CD4-positive, alpha-beta T cell treated with Interleukin-6 for 4 hours (primary cell): Measurements from ENCODE around the gene TOB1.

Source experiments
- DNase-seq: peaks from one replicate; pipeline ENCODE4 v3.0.0-alpha.2; 2020; ENCODE audit warnings: mixed read lengths

TOB1 gene, protein sequence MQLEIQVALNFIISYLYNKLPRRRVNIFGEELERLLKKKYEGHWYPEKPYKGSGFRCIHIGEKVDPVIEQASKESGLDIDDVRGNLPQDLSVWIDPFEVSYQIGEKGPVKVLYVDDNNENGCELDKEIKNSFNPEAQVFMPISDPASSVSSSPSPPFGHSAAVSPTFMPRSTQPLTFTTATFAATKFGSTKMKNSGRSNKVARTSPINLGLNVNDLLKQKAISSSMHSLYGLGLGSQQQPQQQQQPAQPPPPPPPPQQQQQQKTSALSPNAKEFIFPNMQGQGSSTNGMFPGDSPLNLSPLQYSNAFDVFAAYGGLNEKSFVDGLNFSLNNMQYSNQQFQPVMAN

DNA sequence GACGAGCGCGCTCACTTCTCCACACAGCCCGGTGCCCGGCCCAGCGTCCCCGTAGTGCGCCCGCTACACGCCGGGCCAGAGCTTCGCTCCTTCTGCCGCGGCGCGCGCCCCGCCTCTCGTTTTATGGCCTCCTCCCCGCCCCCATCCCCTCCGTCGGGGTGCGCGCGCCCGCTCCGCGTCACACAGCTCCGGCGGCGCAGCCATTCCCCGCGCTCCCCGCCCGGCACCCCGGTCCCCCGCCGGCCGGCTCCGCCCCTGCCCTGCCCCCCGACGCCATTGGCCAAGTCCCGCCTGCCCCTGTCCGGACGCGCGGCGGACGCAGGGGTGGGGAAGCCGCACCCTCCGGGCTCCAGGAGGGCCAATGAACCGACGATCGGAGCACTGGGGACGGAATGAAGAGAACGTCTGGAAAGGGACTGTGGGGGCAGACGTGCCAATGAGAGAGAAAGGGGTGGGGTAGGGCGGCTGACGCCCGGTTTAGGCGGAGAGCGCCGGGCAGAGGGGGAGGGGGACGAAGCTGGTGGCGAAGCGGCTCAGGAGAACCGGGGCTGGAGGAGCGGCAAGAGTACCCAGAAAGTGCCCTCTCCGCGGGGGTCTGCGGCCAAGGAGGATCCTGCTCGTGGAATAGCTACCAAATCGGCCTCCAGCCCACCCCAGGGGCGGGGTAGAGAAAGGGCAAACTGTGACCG is at the start of gene TOB1:
TOB1 (minus strand) TSS at position 94 of the 689 bp plus-strand sequence. CDS start 2,337 bp downstream, outside the sequence.
- peak; percentile 97 for DNase-seq

DNA sequence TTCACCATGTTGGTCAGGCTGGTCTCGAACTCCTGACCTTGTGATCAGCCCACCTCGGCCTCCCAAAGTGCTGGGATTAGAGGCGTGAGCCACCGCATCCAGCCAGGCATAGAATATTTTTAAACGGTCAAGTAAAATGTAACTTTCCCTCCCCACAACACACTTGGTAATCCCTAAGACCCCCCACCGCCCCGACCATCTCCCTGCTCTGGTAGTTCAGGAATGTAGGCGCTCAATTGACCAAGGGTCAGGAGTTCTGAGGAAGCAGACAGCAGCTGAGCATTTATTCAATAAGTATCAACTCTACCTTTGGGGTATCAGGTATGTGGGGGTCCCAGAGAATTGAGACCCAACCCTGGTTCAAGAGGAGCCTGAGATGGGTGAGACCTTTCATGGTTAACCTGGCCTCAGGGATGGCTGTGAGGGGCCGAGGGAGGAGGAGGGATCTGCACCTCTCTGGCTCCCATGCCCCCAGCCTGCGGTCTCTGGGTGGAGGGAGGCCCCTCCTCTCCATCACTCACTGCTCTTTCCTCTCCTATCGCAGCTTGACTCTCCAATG is 48.4 kb upstream of the TOB1 start:
- DNase-seq, result no peak

DNA sequence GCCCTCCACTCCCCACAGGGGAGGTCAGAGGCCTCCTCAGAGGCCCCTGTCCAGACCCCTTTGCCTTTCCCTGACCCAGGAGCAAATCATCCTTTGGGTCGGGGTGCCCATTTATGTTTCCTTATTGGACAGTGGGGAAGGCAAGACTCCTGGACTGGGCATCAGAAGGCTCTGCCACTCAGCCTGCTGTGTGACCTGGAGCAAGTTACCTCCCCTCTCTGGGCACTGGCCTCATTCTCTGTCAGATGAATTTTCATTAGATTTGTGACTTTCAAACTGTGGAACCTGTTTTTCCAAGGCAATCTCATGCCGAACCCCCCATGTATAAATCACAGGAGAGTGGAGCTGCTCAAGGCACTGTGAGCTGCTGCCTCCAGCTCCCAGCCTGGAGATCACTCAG is 47.0 kb upstream of the TOB1 start:
- no peak for DNase-seq

DNA sequence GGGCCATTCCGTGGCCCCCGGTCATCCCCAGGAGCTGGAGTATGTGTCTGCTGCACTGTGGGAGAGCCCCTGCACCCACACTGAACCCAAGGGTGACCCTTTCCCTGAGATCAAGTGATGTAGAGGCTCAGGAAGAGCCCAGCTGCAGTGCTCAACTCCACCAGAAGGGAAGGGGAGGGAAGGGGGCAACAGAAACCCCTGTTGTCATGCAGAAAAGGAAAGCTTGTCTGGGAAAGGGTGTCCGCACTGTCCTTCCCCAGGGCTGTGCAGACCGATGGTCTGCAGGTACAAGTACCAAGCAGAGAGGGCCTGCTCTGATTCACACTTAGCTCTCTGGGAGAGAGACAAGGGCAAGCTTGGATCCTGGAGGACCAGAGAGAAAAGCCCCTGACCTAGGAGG is 45.7 kb upstream of the TOB1 start:
- DNase-seq, result no peak

DNA sequence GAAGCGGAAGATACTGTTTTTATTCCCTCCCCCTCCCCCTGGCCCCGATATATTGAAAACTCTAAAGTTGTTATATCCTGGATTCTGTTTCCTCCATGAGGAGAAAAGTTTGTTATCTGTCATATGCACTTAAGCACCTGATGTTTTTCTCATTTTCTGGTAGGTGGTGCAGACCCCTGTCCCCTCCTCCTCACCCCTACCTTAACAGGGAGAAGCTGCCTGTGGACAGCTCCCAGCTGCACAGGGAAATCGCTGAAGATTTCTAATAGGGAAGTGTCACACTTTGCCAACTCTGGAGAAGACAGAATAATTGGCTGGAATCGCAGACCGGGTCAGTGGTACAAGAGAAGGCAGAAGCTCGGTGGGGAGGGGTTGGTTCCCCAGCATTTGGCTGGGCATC is 45.3 kb upstream of the TOB1 start:
- DNase-seq, result no peak

DNA sequence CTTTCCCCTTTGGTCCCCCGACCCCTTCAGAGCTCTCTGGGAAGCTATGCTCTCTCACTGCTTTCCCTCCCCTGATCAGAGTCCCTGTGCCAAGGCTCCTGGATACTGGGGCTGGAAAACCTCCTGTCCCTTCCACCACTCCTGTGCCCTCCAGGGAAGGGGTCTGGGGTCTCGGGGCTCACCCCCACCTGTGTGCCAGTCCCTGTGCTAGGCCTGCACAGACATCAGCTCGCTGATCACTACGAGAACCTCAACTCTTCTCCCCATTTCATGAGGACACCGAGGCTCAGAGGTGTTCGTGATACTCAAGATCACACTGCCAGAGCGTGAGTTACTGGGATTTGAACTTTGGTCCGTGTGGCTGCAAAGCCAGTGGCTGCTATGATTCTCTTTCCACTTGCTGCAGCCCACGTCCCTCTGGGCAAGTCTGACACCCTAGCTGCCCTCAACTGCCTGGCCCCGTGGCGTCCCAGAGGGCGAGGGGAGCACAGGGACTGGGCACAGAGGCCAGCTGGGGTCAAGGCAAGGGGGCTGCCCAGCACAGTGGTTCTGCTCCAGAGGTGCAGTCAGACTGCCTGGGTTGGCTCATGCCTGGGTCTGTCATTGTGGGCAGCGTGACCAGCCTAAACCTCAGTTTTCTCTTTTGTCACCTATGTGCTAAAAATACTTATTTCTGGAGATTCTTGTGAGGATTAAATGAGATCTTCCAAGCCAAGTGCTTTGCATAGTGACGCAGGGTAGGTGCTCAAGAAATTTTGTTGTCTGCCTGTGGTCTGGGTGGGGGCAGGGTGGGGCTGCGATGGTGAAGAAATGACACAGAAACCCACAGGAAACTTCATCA is 43.8 kb upstream of the TOB1 start:
- peak; percentile 89 for DNase-seq

DNA sequence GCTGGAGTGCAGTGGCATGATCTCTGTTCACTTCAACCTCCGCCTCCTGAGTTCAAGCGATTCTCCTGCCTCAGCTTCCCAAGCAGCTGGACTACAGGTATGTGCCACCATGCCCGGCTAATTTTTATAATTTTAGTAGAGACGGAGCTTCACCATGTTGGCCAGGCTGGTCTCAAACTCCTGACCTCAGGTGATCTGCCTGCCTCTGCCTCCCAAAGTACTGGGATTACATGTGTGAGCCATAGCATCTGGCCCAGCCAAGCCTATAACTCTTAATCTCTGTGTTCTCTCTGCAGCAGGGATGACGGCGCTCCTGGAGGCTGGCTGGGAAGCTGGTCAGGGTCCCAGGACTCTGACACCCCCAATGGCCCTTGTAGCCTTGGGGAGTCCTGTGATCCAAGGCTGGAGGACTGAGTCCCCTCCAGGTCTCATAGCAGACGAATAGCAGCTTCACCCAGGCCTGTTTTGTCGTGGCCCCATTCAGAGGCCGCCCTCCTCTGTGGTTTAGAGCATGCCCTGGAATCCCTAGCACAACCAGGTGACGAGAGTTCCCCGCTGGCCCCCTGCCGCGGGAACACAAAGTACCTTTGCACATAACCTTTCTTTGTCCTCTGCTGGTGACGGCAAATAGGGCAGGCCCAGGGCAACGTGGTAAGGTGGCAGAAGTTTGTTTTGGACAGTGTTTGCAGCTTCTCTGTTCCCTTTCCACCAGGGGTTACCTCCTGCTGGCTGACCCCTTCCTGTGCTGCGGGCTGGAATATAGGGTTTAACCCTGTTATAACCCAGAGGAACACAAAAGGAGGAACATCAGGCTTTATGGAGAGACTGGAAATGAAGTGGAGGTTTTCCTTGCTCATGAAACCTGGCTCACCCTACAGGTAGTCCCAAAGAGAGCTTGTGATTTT is 43.0 kb upstream of the TOB1 start:
- DNase-seq, result peak; percentile 65

DNA sequence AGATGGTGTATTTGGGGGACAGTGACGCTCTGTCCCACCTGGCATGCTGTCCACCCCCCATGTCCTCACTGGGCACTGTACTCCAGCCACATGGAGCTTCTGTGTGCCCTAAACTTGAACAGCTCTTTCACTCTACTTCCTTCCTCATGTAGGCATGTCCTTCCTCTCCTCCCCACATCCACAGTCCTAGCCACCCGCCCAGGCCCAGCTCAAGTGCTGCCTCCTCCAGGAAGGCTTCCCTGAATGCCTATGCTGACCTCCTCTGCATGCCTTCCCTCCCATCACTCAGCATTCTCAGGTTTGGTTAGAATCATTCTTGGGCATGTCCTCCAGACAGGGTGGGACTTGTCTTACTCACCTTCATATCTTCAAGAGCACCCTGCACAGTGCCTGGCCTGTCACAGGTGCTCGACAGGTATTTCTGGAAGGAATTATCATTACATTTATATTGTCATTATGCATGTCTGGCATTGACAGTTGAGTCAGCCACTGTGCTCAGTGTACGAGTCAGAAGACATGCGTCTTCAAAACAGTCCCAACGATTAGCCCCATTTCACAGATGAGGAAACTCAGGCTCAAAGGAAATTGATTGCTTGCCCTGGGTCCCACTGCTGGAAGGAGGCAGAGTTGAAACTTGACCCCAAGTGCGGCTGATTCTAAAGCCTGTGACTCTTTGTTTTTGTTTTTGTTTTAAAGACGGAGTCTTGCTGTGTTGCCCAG is 42.1 kb upstream of the TOB1 start:
- no peak for DNase-seq

DNA sequence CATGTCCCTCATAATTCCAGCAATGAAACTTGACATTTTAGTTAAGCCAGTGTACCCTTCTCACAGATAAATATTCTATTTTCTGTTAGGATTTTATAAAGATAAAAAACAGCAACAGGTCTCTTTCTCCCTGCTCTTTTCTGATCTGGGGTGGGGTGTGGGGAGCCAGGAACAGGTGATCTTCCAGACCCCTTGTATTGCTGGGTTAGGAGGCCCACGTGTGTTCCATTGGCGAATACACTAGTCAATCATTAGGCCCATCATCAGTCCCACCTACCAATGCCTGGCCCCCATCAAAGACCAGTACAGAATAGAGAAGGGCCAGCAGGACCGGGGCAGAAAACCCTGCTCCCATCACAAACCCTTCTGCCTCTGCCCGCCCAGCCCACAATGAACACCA is 40.3 kb upstream of the TOB1 start:
- no peak for DNase-seq

DNA sequence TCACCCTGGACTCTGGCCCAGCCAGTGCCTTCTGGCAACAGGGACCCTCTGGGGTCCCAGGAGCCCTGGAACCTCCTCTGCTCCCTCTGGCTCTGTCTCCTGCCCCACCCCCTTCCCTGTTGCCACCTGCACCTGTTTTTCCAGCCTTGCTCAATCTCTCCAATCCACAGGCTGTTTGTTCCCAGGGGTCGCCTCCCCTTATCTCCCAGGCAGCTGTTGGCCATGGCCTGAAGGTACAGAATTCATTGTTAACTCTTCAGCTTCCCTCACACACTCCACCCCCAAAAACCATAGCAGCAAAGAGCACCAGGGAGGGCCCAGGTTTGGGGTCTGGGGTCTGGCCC is 39.3 kb upstream of the TOB1 start:
- no peak for DNase-seq

DNA sequence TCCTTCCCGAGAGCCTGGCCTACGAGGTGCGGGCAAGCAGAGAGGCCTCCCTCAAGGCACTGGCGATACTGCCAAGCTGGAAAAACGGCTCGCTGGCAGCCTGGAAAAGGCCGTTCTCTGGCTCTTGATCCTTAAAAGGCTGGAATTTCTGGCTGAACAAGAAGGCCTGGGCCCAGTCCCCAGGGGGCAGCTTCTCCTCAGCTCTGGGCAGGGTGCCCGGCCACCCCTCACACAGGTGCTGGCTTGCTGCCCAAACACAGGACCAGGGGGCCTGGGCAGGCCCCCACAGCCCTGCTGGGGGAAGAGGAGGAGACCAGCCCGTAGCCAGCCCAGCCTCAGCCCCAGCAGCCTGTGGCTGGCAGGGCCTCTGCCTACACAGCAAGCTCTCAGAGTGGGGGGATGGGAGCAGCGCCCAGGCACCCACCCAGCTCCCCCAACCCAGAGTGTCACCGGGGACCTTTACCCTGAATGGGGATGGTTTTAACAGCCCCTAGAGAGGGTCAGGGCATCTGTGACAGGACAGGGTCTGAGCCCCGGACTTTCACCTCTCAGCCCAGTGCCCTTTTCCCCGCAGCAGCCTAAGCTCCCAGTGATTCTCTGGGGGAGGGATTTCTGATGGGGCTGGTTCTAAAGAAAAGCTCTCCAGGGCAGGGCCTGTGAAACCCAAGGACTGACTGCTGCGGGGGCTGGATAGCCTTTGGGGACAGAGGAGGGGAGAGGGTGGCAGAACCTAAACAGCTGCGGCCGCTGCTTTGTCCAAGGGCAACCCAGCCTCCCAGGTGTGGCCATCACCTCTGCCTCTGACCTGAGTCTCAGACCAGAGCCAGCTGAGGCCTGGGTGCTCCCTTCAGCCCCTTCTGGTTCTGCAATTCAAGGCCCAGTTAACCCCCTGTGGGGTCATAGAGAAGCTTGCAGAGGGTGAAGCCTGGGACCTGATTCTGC is 38.6 kb upstream of the TOB1 start:
- DNase-seq, result no peak

DNA sequence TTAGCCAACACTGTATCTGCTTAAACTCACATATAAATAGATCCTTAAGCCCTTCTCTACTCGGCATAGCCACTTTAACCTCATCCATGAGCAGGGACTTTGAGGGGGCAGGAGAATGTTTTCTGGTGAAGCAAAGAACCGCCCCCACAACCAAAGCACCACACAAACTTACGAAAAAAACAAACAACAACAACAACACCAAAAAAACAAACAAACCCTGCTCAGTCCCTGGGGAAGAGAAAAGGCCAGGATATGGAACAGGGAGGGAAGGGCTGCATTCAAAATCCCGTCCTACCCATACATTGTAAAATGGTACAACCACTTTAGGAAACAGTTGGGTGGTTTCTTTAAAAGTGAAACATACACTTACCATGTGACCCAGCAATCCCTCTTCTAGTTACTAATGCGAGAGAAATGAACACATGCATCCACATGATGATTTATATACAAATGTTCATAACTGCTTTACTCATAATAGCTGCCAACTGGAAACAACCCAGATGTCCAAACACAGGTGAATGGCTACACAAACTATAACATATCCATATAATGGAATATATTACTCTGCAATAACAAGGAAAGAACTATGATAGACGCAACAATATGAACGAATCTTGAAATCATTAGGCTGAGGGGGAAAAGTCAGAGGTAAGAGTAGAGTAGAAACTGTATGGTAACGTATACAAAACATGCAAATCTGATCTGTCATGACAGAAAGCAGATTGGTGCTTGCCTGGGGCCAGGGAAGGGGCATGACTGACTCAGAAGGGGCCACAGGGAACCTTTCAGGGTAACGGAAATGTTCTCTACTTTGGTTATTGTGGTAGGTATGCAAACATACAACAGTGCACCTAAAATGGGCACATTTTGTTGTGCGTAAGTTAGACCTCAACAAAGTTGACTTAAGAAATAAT is 37.7 kb upstream of the TOB1 start:
- peak; percentile 48 for DNase-seq

DNA sequence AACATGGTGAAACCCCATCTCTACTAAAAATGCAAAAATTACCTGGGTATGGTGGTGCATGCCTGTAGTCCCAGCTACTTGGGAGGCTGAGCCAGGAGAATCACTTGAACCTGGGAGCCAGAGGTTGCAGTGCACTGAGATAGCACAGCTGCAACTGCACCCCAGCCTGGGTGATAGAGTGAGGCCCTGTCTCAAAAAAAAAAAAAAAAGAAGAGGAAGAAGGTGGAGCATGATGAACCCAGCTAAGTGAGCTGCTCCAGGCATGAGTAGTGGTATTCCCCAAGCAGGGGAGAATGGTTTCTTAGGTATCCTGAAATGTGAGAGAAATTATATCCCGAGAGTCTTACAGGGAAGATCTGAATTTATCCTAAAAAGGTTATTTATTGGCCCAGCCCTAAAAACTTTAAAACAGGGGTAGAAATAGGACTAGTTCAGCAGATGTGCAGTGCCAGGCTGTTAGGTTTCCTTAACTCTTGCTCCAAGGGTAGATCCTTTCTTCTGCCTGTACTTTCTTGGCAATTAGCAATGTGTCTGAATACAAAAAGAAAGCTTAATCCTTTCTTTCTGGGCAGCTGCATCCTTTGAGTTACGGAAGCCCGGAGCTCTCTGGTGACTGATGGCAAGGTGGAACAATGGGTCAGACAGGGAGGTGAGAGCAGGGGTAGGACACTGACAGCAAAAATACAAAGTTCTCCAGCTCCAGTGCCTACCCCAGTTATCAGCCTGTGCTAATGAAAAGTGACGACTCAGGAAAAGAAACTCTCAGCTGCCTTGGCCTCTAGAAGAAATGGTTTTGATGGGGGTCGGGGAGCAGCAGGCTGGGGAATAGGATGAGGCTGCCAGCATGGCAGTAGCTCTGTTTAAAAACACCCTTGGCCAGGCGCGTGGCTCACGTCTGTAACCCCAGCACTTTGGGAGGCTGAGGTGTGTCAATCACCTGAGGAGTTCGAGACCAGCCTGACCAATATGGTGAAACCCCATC is 36.5 kb upstream of the TOB1 start:
- DNase-seq, result no peak

DNA sequence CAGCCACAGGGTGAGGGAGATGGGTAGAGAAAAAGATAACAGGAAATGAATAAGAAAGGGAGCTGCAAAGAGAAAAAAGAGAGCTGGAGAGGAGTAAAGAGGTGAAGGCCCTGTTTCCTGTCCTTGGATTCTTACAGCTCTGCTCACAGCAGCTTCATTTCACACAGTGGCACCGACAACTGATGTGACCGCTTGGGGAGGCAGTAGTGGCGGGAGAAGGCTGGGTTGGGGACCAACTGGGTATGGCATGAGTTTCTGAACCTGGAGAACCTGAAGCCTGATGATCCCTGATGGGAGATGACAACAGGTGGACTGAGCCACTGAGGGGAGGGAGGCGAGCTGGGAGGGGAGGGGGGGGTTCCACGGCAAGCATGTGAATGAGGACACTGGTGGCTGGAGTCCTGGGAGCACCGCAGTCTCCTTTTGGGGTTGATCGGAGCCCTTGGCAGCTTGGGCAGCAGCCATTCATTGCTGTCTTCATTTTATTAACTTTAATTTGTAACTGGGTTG is 34.3 kb upstream of the TOB1 start:
- DNase-seq, result no peak

DNA sequence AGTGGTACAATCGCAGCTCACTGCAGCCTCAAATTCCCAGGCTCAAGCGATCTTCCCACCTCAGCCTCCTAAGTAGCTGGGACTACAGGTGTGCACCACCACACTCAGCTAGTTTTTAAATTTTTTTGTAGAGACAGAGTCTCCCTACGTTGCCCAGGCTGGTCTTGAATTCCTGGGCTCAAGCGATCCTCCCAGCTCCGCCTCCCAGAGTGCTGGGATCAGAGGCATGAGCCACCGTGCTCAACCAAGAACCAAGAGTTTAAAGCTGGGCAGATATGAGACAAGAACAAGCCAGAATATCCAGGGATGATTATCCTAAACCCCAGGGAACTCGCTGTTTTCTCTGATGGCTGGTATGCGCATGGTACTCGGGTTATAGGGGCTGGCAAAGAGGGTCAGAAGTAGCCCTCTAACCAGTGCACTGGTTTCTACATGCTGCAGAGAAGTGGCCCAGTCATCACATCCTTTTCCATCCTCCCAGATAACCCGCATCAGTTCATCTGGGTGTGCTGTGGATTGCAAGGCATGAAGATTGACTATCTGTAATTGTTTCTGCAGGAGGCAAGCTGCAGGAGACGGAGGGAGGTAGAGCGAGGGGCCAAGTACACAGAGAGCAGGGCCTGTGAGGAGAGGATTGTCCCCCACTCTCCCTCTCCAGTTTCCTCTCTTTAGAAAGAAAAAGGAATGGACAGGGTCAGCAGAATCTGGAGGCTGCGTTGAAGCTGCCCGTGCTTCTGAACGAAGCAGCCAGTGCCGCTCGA is 33.6 kb upstream of the TOB1 start:
- no peak for DNase-seq

DNA sequence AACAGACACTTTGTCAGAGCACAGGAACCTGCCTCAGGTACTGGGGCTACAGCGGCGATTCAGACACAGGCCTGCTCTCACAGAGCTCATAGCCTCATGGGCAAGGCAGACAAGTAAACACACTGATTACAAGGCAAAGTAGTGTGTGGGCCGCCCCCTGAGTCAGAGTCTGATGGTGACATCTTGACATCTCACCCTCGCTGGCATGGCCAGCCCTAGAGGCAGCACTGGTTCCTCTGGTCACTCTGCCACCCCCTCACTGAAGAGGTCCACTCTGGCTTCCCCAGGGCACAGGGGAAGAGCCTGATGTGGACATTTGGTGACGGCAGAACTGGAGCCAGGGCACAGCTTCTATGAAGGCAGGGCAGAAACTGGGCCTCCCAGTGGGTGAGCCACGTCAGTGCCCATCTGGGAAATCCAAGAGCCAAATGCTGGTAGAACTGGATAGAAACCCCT is 32.9 kb upstream of the TOB1 start:
- DNase-seq, result no peak
